Stomach (tissue), 4 donors: Measurements from ENCODE around the gene KANK4.

Experiments used
- EP300 ChIP-seq: sonication (generic); formaldehyde crosslinking; IDR thresholded peaks from one replicate; pipeline ENCODE4 v1.6.1; 2017; ENCODE audit warnings: antibody characterized with exemption
- POLR2A ChIP-seq, 4 donors: fragments of 450-650 bp; IDR thresholded peaks; one replicate each; pipeline ENCODE4 v1.6.1; 2016; ENCODE audit warnings: antibody characterized with exemption in 4 of 4, control low read depth in 2 of 4, mild to moderate bottlenecking in 1 of 4, moderate library complexity in 1 of 4
- TF ChIP-seq, protein P1 (sequence below), 7 experiments: fragments of 450-650 bp in 4 of 7; fragments of 200-600 bp in 3 of 7; sonication (generic) in 3 of 7; IDR thresholded peaks; one replicate each; pipeline ENCODE4 v1.5.1; 2016 to 2019; ENCODE audit warnings: antibody characterized with exemption in 7 of 7, control low read depth in 2 of 7, mild to moderate bottlenecking in 1 of 7

DNA sequence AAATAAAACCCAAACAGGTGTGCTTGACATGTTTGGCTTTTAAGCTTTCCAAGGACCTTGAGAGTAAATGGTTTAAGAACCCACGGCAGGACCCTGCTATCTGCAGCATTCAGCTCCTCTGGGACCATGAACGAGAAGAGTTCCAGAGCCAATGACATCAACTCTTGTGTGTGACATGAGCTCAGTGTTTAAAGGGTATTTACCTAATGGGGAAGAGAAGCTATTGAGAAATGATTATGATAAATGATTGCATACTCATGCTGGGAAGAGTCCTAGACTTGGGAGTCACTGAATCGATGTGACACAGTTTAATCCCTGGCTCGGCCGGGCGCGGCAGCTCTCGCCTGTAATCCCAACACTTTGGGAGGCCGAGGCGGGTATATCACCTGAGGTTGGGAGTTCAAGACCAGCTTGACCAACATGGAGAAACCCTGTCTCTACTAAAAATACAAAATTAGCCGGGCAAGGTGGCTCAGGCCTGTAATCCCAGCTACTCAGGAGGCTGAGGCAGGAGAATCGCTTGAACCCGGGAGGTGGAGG is 55.4 kb downstream of the KANK4 start:
- TF ChIP-seq EP300 (no peak), POLR2A (IDR thresholded peaks at IDR 0.05) (no peak)
- TF ChIP-seq, protein P1, sequence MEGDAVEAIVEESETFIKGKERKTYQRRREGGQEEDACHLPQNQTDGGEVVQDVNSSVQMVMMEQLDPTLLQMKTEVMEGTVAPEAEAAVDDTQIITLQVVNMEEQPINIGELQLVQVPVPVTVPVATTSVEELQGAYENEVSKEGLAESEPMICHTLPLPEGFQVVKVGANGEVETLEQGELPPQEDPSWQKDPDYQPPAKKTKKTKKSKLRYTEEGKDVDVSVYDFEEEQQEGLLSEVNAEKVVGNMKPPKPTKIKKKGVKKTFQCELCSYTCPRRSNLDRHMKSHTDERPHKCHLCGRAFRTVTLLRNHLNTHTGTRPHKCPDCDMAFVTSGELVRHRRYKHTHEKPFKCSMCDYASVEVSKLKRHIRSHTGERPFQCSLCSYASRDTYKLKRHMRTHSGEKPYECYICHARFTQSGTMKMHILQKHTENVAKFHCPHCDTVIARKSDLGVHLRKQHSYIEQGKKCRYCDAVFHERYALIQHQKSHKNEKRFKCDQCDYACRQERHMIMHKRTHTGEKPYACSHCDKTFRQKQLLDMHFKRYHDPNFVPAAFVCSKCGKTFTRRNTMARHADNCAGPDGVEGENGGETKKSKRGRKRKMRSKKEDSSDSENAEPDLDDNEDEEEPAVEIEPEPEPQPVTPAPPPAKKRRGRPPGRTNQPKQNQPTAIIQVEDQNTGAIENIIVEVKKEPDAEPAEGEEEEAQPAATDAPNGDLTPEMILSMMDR (IDR thresholded peaks at IDR 0.05), result no peak
